Measurements from ENCODE around the gene DYNLT2.

The DYNLT2 gene, protein sequence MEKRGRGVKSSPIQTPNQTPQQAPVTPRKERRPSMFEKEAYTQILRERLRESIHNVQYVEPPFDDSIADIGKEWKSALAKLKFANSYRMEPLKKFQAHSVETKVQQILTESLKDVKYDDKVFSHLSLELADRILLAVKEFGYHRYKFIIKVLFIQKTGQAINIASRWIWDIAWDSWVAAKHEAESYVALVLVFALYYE

DNA sequence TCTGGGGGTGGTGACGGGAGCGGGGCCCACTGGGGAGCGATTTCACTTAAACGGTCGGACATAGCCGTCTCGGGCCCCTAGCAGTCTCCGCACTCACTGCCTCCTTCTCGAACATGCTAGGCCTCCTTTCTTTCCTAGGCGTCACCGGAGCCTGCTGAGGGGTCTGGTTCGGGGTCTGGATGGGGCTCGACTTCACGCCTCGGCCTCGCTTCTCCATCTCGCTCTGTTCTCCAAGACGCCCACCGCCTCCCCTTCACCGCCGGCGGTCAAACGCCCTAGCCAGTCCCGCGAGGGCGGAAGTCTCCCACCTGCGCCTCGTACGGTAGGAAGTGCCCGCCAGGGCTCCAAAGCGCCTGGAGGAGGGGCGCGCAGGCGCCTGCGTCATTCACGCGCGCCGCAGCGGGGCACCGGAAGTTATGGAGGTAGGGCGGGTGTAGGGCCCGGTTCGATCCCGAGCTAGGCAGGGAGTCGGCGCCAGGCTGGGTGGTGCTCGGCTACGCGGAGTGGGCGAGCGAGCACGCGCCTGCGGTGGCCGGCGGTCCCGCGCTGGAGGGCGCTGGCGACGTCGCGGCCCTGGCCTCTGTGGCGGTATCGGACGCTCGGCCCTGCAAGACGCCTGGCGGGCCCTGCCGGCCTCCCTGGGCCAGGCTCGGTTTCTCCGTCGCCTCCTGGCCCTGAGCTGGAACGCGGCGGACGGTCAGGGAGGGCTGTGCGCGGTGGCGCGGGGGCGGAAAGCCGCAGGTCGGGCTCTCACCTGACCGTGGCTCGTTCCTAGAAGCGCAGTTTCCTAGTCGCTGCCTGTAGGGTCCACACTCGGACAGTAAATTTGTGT is at the start of gene DYNLT2, which contains the start of gene ERMARD:
DYNLT2 (minus strand) TSS at position 331 of the 832 bp plus-strand sequence; CDS start at position 217, 114 bp downstream.
ERMARD (plus strand) TSS at position 381 of the 832 bp plus-strand sequence; CDS start at position 417, 36 bp downstream.
- FAIRE-seq (peak; percentile 94), DNase-seq (ENCODE audit: extremely low spot score, insufficient read length, low read depth) (peak; percentile 89)

DNA sequence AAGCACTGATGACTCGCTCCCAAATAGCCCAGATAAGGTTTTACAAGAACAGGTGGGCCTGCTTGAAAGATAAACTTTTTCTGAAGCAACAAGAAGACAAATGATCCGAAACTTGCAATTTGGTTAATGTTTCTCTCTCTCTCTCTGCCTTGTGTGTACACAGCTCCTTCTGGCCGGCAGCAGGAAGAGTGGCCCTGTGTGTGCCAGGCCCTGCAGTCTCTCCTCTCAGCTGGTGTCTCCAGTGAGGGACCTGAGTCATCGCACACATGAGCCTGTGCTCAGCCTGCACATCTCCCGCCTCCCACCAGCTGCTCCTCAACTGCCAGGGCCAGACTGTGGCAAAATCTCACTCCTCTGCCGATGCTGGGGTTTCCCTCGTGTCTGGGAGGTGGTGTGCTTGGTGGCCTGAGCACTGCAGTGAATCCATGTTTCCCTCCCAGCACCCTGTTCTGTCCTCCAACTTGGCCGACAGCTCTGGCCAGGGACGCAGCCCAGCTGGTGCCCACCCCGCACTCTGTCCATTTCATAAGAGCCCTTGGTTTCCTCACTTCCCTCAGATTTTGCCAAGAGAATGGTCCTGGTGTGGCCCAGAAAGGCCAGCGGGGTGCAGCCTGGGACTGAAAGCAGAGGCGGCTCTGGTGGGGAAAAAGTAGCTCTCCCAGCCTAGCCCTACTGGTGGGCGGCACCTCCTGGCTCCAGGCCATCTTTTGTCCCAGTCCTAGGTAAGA is 49.5 kb upstream of the DYNLT2 start:
- DNase-seq (ENCODE audit: extremely low spot score, insufficient read length, low read depth) (no peak), FAIRE-seq (no peak)

DNA sequence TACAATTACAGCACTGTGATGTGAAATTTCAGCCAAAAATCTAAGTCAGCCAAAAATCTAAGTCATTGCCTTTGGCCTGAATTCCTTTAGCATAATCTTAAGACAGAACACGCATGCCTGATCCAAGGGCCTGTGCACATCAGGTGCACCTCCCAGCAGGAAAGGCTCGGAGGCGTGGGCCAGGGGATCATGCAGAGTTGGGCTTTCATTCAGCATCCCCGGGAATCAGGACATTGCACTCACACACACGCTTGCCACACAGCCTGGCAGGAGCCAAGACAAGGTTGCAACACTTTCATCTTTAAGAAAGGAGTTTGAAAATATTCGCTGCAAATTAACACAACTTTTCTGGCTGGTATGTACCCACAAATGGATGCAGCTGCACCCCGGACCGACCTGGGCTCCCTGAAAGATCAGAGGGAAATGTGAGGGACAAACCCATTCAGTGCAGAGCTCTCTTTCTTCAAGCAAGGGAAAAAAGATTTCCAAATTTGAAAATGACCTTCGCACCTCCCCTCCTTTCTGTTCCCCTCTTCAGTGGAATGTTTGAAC is 48.8 kb upstream of the DYNLT2 start:
- no peak for FAIRE-seq

DNA sequence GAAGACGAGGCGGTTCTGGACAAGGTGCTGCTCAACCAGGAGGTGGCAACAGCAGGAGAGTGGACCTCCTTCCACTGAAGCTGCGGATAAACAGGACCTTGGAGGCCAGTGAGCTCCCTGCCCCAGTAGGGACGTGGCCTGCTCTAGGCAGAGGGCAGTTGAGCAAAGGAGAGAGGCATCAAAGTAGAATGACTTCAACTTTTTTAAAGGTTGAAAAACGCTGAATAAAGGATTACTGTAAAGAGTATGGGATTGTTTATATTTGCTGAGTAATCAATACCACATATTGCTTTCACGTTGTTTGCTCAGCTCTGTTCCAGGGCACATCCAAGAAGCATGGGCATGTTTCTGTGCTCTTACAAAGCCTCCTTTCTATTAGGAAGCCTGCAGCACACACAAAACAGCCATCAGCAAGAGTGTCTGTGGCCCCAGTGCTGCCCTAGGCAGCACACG is 48.1 kb upstream of the DYNLT2 start:
- no peak for FAIRE-seq

More for the DNA sequence above, 48.8 kb upstream of the DYNLT2 start:
- no peak for DNase-seq (ENCODE audit: extremely low spot score, insufficient read length, low read depth)

DNA sequence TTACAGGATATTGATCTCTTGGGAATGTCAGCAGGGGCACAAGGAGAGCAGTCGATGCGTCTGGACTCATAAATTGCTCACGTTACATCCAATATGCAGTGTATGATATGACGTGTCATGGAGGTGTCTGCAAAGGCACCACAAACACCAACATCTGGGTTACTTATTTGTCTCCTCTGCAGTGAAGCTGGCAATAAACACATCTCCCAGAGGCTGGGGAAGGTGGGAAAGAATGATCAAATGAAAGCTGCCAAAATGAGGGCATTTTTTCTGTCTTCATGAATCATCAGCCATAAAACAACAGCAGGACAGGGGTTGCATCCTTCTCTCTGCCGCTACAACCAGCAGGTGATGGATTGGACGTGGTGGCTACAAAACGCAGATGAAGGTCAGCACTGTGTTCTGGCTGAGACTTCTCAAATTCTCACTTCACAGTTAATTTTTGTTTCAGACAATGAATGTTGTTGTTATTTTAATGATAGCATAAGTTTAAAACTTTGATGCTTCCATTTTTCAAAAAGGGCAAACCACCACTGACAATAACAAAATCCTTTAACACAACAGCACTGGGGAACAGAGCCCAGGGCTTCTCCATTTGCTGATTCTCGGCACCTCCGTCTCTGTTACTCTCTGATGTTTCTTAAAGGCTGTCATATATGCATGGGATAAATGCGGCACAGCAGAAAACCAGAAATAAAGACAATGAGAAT is 47.5 kb upstream of the DYNLT2 start:
- no peak for FAIRE-seq

More for the DNA sequence above, 48.1 kb upstream of the DYNLT2 start:
- DNase-seq (ENCODE audit: extremely low spot score, insufficient read length, low read depth), result no peak

DNA sequence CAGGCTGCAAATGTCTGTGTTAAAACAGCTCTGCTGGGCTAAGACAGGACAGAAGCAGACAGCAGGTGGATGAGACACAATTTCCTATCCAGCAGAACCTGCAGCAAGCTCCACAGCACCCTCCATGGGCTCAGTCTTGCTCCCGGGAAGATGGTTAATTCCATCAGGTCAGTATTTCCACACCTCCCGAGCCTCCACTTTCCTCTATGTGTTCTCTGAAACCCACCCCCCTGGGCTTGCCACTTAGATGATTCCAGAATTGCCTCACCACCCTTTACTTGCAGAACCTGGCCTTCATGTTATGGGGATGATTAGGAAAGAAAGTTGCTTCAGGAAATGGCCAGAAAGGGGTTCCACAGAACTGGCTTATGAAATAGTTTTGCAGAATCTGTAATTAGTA is 43.8 kb upstream of the DYNLT2 start:
- FAIRE-seq (no peak), DNase-seq (ENCODE audit: extremely low spot score, insufficient read length, low read depth) (no peak)

More for the DNA sequence above, 47.5 kb upstream of the DYNLT2 start:
- no peak for DNase-seq (ENCODE audit: extremely low spot score, insufficient read length, low read depth)

DNA sequence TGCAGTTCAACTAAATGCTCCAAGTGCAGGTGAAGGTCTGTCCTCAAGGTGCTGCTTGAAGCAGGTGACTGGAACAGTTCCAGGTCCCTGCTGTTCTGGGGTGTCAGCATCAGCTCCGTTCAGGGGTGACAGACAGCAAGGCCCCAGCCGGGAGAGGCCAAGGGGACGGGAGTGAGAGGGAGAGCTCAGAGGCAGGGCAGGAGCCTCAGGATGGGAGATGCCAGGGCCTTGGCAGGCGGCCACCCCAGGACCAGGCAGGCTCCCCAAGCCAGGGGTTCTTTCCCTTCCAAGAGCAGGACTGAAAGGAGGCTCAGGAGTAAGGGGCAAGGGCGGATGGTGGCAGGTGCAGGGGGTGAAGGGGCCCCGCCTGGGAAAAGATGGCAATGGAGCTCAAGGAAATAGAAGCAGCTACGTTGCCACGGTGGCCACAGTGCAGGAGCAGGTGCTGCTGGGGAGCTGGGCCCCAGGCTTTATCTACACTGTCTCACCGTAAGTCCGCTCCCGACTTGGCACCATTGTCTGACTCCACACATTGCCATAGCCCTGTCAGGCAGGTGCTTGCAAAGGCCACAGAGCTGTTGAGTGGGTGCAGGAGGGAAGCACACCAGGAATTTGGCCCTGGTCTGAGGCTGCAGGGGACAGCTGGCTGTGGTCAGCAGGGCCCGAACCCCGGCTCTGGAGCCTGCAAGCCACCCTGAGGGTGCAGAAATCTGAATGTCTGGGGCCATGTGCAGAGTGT is 43.1 kb upstream of the DYNLT2 start:
- DNase-seq (ENCODE audit: extremely low spot score, insufficient read length, low read depth), result no peak
- FAIRE-seq, result no peak

DNA sequence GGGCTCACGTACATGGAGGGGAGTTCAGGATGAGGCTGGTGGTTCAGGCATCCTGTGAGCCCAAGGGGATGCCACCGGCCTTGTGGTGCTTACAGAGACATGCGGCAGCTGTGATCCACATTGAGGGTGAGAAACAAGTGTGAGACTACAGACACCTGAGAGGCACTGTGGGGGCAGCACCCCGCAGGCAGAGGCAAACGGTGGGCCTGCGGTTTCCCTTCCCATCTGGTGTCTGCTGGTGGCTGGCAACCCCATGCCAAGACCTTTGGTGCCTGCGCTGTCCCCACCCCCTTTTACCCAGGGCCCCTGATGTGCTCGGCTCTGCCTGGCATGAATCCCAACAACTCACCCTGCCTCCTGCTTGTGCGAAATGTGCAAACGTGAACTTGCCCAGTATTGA is 42.0 kb upstream of the DYNLT2 start:
- FAIRE-seq, result no peak
- DNase-seq (ENCODE audit: extremely low spot score, insufficient read length, low read depth), result no peak

DNA sequence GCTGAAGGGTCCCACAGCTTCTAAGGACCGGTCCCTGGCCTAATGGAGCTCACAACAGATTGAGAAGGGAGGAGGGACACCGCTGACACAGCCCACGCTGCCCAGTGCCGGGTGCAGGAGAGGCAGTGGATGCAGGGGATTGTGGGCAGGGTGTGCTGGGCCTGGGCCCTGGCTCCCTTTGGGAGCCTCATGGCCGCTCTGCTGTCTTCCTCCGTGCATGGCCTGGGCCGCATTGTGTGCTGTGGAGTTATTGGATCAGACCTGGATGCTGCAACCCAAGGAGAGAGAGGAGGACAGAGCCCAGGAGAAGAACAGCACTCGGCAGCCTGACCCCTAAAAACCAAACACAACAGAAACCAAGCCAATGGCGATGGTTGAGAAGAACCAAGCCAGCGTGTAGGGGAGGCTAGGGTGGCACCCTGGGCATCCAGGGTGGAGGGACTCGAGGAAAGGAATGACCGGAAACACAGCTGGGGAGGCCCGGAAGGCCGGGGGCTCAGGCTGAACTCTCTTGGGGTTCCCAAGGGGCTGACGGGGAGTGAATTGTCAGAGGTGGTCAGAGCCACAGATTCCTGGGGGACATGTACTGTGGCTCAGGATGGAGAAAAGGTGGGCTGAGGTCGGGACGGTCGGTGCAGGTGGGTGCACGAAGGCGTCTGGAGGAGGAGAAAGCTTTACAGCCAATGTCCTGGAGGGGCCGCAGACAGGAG is 41.1 kb upstream of the DYNLT2 start:
- no peak for DNase-seq (ENCODE audit: extremely low spot score, insufficient read length, low read depth)
- no peak for FAIRE-seq

DNA sequence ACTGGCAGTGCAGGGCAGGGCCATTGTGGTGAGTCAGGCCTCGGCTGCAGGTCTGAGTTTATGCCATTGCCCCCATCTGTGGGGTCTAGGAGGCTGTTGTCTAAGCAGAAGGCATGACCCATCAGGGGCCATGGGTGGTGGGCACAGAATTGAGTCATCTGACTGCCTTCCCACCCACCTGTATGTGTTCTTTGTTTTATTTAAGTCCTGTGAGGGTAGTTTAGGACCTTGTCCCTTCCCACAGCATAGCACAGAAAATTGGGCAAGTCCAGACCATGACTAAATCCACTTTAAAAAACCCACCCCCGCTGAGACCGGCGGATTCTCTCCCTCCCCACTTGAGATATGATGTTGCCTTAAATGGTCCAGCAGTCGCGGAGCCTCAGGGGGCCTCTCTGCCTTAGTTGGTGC is 40.4 kb upstream of the DYNLT2 start:
- FAIRE-seq (no peak), DNase-seq (ENCODE audit: extremely low spot score, insufficient read length, low read depth) (no peak)

DNA sequence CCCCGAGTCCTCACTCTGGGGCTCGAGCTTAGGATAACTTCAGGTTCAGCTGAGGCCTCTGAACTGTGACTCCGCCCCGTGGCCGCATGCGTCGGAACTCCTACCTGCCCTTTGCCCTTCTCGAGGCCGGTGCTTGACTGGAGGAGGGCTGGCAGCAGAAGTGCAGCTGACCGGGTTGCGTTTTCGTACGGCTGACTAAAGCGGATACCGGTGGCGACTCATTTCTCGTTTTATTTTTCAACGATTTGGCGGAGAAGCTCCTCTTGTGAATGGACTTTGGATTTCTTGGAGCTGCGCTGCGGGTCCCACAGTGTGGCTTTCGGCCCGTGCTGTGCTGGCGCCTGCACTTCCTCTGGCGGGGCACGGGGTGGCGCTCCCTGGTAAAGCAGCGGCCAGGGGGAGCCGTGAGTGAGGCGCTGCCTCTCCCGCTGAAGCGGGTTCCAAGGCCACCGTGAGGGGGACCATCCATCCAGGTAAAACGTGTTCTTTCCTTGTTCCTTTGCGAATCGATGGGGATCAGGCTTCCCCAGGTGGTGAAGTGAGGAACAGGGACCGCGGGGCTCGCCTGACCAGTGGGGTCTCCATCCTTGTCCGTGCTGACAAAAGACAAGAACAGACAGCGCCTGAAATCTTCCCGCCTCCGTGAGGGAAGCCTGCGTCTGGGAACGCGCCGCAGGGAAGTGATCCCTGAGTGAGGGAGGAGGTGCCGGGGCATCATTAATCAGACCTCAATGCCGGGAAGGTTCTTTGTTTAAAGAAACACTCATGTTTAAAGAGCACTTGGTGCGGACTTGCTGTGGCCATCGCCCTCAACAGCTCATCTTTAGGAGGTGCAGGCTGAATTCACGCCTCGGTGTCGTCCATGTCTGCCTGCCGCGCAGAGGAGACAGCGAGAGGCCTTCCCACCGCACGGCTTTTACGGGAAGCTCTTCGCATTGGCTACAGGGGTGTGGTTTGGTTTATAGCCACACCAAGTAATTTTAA is 38.9 kb upstream of the DYNLT2 start:
- FAIRE-seq (peak; percentile 29), DNase-seq (ENCODE audit: extremely low spot score, insufficient read length, low read depth) (peak; percentile 70)

DNA sequence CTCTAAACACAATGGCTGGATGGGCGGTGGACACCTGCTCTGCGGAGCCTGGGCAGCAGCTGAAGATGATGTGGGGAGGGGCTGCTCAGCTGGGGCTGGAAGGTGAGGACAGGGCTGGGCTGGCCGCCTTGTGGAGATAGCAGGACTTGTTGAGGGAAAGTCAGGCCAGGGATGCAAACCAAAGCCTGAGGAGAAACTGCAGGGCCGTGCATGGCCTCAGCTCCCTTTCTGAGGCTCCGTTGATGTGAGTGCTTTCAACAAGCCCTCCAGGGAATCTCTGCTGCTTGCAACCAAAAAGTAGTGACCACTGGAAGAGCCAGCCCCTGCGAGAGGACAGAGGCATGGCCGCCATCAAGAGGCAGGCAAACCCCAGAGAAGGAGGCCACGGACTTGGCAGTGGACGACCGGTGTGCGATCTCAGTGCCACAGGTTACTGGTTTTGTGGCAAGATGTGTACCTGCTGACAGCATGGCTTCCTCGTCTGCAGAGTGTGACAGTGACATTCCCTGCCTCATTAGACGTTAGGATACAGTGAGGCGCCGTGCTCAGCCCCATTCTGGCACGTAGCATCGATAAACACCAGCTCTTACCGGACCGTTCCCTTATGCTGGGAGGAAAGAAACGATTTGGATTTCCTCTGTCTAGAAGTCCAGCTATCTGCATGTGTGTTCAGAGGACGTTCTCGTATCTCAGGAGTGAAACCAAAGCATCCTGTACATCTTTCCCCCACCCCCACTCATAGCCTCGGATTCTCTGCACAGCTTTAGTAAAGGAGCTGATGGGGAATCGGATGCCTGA is 38.0 kb upstream of the DYNLT2 start:
- no peak for FAIRE-seq
- no peak for DNase-seq (ENCODE audit: extremely low spot score, insufficient read length, low read depth)

DNA sequence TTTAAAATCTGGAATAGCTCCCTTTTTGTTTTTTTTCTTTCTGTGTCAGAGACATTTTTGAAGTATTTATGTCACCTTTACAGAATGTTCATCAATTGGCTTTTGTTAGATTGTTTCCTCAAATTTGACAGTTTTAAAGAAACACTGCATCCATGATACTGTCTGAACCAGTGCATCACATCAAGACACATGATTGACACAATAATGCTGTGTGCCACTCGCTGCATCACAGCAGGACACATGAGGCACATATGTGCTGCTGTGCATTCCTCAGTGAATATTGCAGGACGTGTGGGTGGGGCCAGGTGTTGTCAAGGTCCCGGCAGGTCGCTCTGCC is 37.4 kb upstream of the DYNLT2 start:
- DNase-seq (ENCODE audit: extremely low spot score, insufficient read length, low read depth) (no peak), FAIRE-seq (no peak)

DNA sequence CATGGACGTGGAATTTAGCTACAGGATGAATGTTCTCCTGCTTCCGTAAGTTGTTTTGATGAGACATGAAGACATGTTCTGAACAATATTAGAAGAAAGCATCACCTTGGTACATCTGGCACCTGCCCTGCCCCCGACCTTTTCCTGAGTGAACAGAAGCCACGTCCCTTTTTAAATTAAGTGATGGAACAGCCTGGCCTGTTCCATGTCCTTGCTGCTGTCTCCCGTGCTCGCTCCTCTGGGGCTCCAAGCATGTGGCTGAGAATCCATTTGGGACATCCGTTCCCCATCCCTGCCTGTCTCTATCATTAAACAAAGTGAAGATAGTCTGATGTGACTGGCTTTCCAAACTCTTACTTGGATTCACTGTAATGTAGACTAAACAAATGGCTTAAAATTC is 36.4 kb upstream of the DYNLT2 start:
- no peak for FAIRE-seq
- DNase-seq (ENCODE audit: extremely low spot score, insufficient read length, low read depth), result no peak

DNA sequence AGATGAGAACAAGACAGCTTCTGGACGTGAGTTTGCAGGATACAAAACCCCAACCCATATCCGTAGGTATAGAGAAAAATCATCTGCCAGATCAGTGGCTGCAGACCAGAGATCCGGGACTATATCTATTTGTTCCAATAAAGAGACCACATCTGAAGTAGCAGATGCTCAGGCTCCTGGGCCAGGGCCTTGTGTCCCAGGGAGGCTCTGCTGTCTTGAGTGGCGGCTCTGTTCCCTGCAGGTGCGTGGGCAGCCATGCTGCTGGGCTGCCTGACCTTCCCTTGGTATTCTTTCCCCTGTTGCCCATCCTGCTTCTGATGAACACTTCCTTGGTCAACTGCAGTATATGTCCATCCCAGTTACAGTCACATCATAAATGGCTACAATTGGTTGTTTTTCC is 35.0 kb upstream of the DYNLT2 start:
- DNase-seq (ENCODE audit: extremely low spot score, insufficient read length, low read depth) (no peak), FAIRE-seq (no peak)

DNA sequence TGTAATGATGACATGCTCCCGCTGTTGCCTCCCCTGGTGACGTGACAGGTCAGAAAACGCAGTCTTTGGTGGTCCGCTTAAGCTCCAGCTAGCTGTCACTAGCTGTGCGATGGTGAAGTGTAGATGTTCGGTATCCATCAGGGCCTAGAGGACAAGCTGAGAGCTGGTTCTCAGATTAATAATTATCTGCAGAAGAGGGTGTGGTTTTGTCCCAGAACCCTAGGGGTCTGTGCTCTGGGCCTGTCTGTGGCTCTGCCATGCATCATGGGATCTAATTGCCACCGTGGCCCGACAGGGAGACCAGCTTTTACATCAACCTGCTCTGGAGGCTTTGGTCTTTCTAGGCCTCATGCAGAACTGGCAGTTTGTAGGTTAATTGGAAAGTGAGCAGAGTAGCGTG is 34.2 kb upstream of the DYNLT2 start:
- FAIRE-seq, result no peak
- DNase-seq (ENCODE audit: extremely low spot score, insufficient read length, low read depth), result no peak

Data from GM18507 (cell line).